HT-29 (cell line): ENCODE results near the gene NEK11. TPM values are rescaled to one million over a fixed set of nuclear protein-coding genes. Genes with fewer than 3 reads are reported as not detected.
"Not testable (repeated sequence)": the region's sequence is repeated elsewhere in the genome, so short reads cannot be mapped to it uniquely, and the experiment has no call there.

Experiments used
- DNase-seq: peaks from one replicate; pipeline ENCODE4 v3.0.0-alpha.2; 2015; ENCODE audit warnings: low spot score
- total RNA-seq: library from RNA; depleted of rRNA; stranded (reverse); fragments of >200 nt; shearing (Covaris generic); gene quantifications from 2 replicates; pipeline ENCODE4 v1.2.3, GENCODE V29; 2014

The NEK11 gene
- total RNA-seq, 1 experiment from 2014 or later: 1.9 TPM

- DNase-seq: no peak
These were observed 273.2 kb downstream of the NEK11 start for GRCh38 chr3:131299836-131300235.

GRCh38 chr3:131303848-131304247, 277.2 kb downstream of the NEK11 start:
- no peak for DNase-seq

- no peak for DNase-seq
These were observed 278.2 kb downstream of the NEK11 start for GRCh38 chr3:131304890-131305289.

GRCh38 chr3:131306242-131306641, 279.6 kb downstream of the NEK11 start:
- DNase-seq: no peak

- DNase-seq: no peak
These were observed 287.6 kb downstream of the NEK11 start for GRCh38 chr3:131314318-131314717.

GRCh38 chr3:131315162-131315561, 288.5 kb downstream of the NEK11 start:
- DNase-seq: no peak

GRCh38 chr3:131317667-131318066, 291.0 kb downstream of the NEK11 start:
- DNase-seq: no peak

GRCh38 chr3:131323014-131323413, 296.3 kb downstream of the NEK11 start:
- no peak for DNase-seq

GRCh38 chr3:131323792-131324191, 297.1 kb downstream of the NEK11 start:
- DNase-seq: no peak

- no peak for DNase-seq
These were observed 298.2 kb downstream of the NEK11 start for GRCh38 chr3:131324923-131325322.

GRCh38 chr3:131326307-131326706, 299.6 kb downstream of the NEK11 start:
- no peak for DNase-seq

- DNase-seq: no peak
These were observed 302.0 kb downstream of the NEK11 start for GRCh38 chr3:131328721-131329120.

GRCh38 chr3:131329774-131330173, 303.1 kb downstream of the NEK11 start:
- DNase-seq: no peak

- not testable (repeated sequence) for DNase-seq
These were observed 304.9 kb downstream of the NEK11 start for GRCh38 chr3:131331456-131332085.

GRCh38 chr3:131338948-131339640, 312.4 kb downstream of the NEK11 start:
- no peak for DNase-seq

GRCh38 chr3:131341761-131342160, 315.1 kb downstream of the NEK11 start:
- no peak for DNase-seq

- DNase-seq: no peak
These were observed 322.2 kb downstream of the NEK11 start for GRCh38 chr3:131348911-131349310.

GRCh38 chr3:131349454-131349853, 322.8 kb downstream of the NEK11 start:
- no peak for DNase-seq

GRCh38 chr3:131349946-131350347, 323.3 kb downstream of the NEK11 start:
- DNase-seq: no peak

- DNase-seq: no peak
These were observed 323.8 kb downstream of the NEK11 start for GRCh38 chr3:131350506-131350905.

- DNase-seq: no peak
These were observed 326.6 kb downstream of the NEK11 start for GRCh38 chr3:131353016-131353877.

GRCh38 chr3:131353986-131354385, 327.3 kb downstream of the NEK11 start:
- DNase-seq: no peak
